GM23338 (cell line): ENCODE data around the gene HGFAC. TPM values are rescaled to one million over a fixed set of nuclear protein-coding genes. Genes with fewer than 3 reads are reported as not detected.

Experiments used
- ATAC-seq: fragments of 200-7000 bp; cut with Tn5 transposase; 3 replicates; pipeline ENCODE4 v1.9.1; 2020
- DNase-seq: peaks from one replicate; pipeline ENCODE4 v3.0.0-alpha.2; 2015; ENCODE audit warnings: low spot score
- H2AFZ ChIP-seq: fragments of 200-600 bp; sonication (generic); 2 replicates; pipeline ENCODE4 v1.8.0; 2016; ENCODE audit warnings: antibody characterized with exemption, mild to moderate bottlenecking, moderate library complexity
- H3F3A ChIP-seq: fragments of 200-600 bp; sonication (generic); replicated peaks from 2 replicates; pipeline ENCODE4 v1.8.0; 2017; ENCODE audit warnings: antibody characterized with exemption, mixed run types, low read depth
- H3K27ac ChIP-seq: fragments of 200-600 bp; sonication (generic); 2 replicates; pipeline ENCODE4 v1.6.1; 2016; ENCODE audit warnings: low read depth
- H3K27me3 ChIP-seq: fragments of 200-600 bp; sonication (generic); 2 replicates; pipeline ENCODE4 v1.8.0; 2016; ENCODE audit warnings: mild to moderate bottlenecking, mixed run types, moderate library complexity; ENCODE audit not compliant: insufficient read depth
- H3K36me3 ChIP-seq: fragments of 200-600 bp; sonication (generic); 2 replicates; pipeline ENCODE4 v1.8.0; 2016; ENCODE audit warnings: mild to moderate bottlenecking; ENCODE audit not compliant: insufficient read depth
- H3K4me1 ChIP-seq: fragments of 200-600 bp; sonication (generic); 2 replicates; pipeline ENCODE4 v1.8.0; 2016; ENCODE audit warnings: mild to moderate bottlenecking, moderate library complexity; ENCODE audit not compliant: insufficient read depth
- H3K4me2 ChIP-seq: fragments of 200-600 bp; sonication (generic); 2 replicates; pipeline ENCODE4 v1.7.1; 2017; ENCODE audit warnings: mixed run types
- H3K4me3 ChIP-seq: fragments of 200-600 bp; sonication (generic); 2 replicates; pipeline ENCODE4 v1.6.1; 2016; ENCODE audit warnings: mixed run types
- H3K79me2 ChIP-seq: fragments of 200-600 bp; sonication (generic); replicated peaks from 2 replicates; pipeline ENCODE4 v1.8.0; 2017; ENCODE audit warnings: mild to moderate bottlenecking; ENCODE audit not compliant: insufficient read depth
- H3K9me2 ChIP-seq: fragments of 200-600 bp; sonication (generic); 2 replicates; pipeline ENCODE4 v1.8.0; 2017; ENCODE audit not compliant: insufficient read depth
- H4K20me1 ChIP-seq: fragments of 200-600 bp; sonication (generic); replicated peaks from 2 replicates; pipeline ENCODE4 v1.8.0; 2017; ENCODE audit warnings: mild to moderate bottlenecking; ENCODE audit not compliant: insufficient read depth
- H3K27ac Mint-ChIP-seq: 2 replicates; pipeline ENCODE4 v1.8.0; 2020; ENCODE audit warnings: inconsistent platforms, mild to moderate bottlenecking, moderate library complexity, mixed read lengths
- H3K27me3 Mint-ChIP-seq: 3 replicates; pipeline ENCODE4 v1.8.0; 2022; ENCODE audit warnings: low read depth, mild to moderate bottlenecking, moderate library complexity, mixed read lengths, inconsistent platforms; ENCODE audit not compliant: insufficient read depth, poor library complexity
- H3K36me3 Mint-ChIP-seq: 3 replicates; pipeline ENCODE4 v1.8.0; 2021; ENCODE audit warnings: low read depth, mild to moderate bottlenecking, inconsistent platforms, moderate library complexity, mixed read lengths
- H3K4me1 Mint-ChIP-seq: 3 replicates; pipeline ENCODE4 v1.8.0; 2020; ENCODE audit warnings: mild to moderate bottlenecking, inconsistent platforms, mixed read lengths
- H3K4me3 Mint-ChIP-seq: 3 replicates; pipeline ENCODE4 v1.8.0; 2021; ENCODE audit warnings: moderate library complexity, mild to moderate bottlenecking, inconsistent platforms, mixed read lengths
- H3K9me3 Mint-ChIP-seq: 3 replicates; pipeline ENCODE4 v1.8.0; 2020; ENCODE audit warnings: moderate library complexity, mild to moderate bottlenecking, inconsistent platforms, mixed read lengths
- CREB1 ChIP-seq: fragments of 250-450 bp; sonication (Bioruptor Pico); IDR thresholded peaks from 2 replicates; pipeline ENCODE4 v1.5.0; 2020; ENCODE audit warnings: low read depth, mild to moderate bottlenecking, moderate library complexity
- ETS1 ChIP-seq: IDR thresholded peaks from 2 replicates; pipeline ENCODE4 v1.6.1; 2016; ENCODE audit warnings: antibody characterized with exemption
- EZH2 ChIP-seq: fragments of 200-600 bp; sonication (generic); IDR thresholded peaks from one replicate; pipeline ENCODE4 v1.8.0; 2017; ENCODE audit warnings: antibody characterized with exemption, mild to moderate bottlenecking, low read depth; ENCODE audit not compliant: unreplicated experiment
- EZH2phosphoT487 ChIP-seq: fragments of 200-600 bp; sonication (generic); IDR thresholded peaks from one replicate; pipeline ENCODE4 v1.8.1; 2018; ENCODE audit warnings: antibody characterized with exemption; ENCODE audit not compliant: unreplicated experiment
- JUNB ChIP-seq: IDR thresholded peaks from one replicate; pipeline ENCODE4 v1.6.1; 2016; ENCODE audit warnings: antibody characterized with exemption; ENCODE audit not compliant: unreplicated experiment
- NANOG ChIP-seq: IDR thresholded peaks from 2 replicates; pipeline ENCODE4 v1.6.1; 2016; ENCODE audit warnings: antibody characterized with exemption, borderline replicate concordance
- POLR2AphosphoS5 ChIP-seq: IDR thresholded peaks from 2 replicates; pipeline ENCODE4 v1.6.1; 2016; ENCODE audit warnings: antibody characterized with exemption, low read depth
- REST ChIP-seq: IDR thresholded peaks from one replicate; pipeline ENCODE4 v1.6.1; 2018; ENCODE audit warnings: antibody characterized with exemption; ENCODE audit not compliant: unreplicated experiment
- STAT1 ChIP-seq: IDR thresholded peaks from one replicate; pipeline ENCODE4 v1.6.1; 2016; ENCODE audit warnings: antibody characterized with exemption; ENCODE audit not compliant: unreplicated experiment
- ZNF114 ChIP-seq: fragments of 250-450 bp; sonication (Bioruptor Pico); IDR thresholded peaks from 2 replicates; pipeline ENCODE4 v1.5.0; 2020; ENCODE audit warnings: mild to moderate bottlenecking, moderate library complexity
- ZNF331 ChIP-seq: fragments of 250-450 bp; sonication (Bioruptor Pico); IDR thresholded peaks from 2 replicates; pipeline ENCODE4 v1.5.0; 2020; ENCODE audit warnings: low read depth, mild to moderate bottlenecking, moderate library complexity
- ZNF462 ChIP-seq: fragments of 250-450 bp; sonication (Bioruptor Pico); IDR thresholded peaks from 2 replicates; pipeline ENCODE4 v1.5.0; 2020; ENCODE audit warnings: mild to moderate bottlenecking, moderate library complexity
- polyA plus RNA-seq: library from polyadenylated mRNA; unstranded; fragments of >200 nt; fragmentation: Nextera tagmentation; extraction: Ambion mirVana; gene quantifications from 2 replicates; pipeline ENCODE4 v1.2.1, GENCODE V29; 2016
- total RNA-seq: library from RNA; depleted of rRNA; stranded (reverse); fragments of >200 nt; shearing (Covaris generic); gene quantifications from 2 replicates; pipeline ENCODE4 v1.2.3, GENCODE V29; 2014
- TF ChIP-seq, protein P1 (sequence below), 2 experiments: fragments of 200-600 bp in 1 of 2; sonication (generic) in 1 of 2; conservative IDR thresholded peaks; 2 replicates each; pipeline versions ENCODE4 v1.5.1 to v1.6.1; 2016 to 2017; ENCODE audit warnings: antibody characterized with exemption in 2 of 2, low read depth in 2 of 2, mild to moderate bottlenecking in 2 of 2, moderate library complexity in 1 of 2

HGFAC gene
- total and polyA plus RNA-seq, 2 experiments from 2014 or later: 0.94 TPM; not detected in 1

- Histone ChIP-seq H3K4me2 (no peak overlapping the region), H4K20me1 (no peaks in the 10 kb centered on the region), H3K4me3 (no peak overlapping the region), H3K27me3 (no peaks in the 10 kb centered on the region), H3K79me2 (no peaks in the 10 kb centered on the region), H3F3A (no peaks in the 10 kb centered on the region), H3K36me3 (no peaks in the 10 kb centered on the region), H2AFZ (no peak overlapping the region), H3K4me1 (no peaks in the 10 kb centered on the region), H3K27ac (no peak overlapping the region), H3K9me2 (no peaks in the 10 kb centered on the region)
- ATAC-seq: no peak
- Mint-ChIP-seq H3K9me3 (no peaks in the 10 kb centered on the region), H3K27me3 (peaks cover 8% of the 10 kb centered on the region), H3K27ac (no peak overlapping the region), H3K4me1 (no peaks in the 10 kb centered on the region), H3K36me3 (no peaks in the 10 kb centered on the region), H3K4me3 (no peak overlapping the region)
- TF ChIP-seq CREB1 (CRISPR knock-in tag) (no peak), EZH2 (no peak), POLR2AphosphoS5 (no peak), ZNF331 (CRISPR knock-in tag) (no peak), ETS1 (no peak), NANOG (no peak), JUNB (no peak), ZNF114 (CRISPR knock-in tag) (no peak), EZH2phosphoT487 (no peak), ZNF462 (CRISPR knock-in tag) (no peak), STAT1 (no peak), REST (no peak)
- TF ChIP-seq, protein P1, sequence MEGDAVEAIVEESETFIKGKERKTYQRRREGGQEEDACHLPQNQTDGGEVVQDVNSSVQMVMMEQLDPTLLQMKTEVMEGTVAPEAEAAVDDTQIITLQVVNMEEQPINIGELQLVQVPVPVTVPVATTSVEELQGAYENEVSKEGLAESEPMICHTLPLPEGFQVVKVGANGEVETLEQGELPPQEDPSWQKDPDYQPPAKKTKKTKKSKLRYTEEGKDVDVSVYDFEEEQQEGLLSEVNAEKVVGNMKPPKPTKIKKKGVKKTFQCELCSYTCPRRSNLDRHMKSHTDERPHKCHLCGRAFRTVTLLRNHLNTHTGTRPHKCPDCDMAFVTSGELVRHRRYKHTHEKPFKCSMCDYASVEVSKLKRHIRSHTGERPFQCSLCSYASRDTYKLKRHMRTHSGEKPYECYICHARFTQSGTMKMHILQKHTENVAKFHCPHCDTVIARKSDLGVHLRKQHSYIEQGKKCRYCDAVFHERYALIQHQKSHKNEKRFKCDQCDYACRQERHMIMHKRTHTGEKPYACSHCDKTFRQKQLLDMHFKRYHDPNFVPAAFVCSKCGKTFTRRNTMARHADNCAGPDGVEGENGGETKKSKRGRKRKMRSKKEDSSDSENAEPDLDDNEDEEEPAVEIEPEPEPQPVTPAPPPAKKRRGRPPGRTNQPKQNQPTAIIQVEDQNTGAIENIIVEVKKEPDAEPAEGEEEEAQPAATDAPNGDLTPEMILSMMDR (conservative IDR thresholded peaks at IDR 0.05; ENCODE audit: low read depth in 2 of 2): no peak
- DNase-seq: no peak
Measured at GRCh38 chr4:3445829-3446545, 4.2 kb downstream of the HGFAC start.
